T-helper 1 cell (primary cell): Measurements from ENCODE around the gene PIM2.
A peak's percentile ranks its signal among the peaks of the same experiment; 100 is the strongest.

Experiments used
- DNase-seq, 5 donors: peaks; one replicate each; pipeline ENCODE4 v3.0.0-alpha.2; 2012 to 2020

Gene PIM2

DNA sequence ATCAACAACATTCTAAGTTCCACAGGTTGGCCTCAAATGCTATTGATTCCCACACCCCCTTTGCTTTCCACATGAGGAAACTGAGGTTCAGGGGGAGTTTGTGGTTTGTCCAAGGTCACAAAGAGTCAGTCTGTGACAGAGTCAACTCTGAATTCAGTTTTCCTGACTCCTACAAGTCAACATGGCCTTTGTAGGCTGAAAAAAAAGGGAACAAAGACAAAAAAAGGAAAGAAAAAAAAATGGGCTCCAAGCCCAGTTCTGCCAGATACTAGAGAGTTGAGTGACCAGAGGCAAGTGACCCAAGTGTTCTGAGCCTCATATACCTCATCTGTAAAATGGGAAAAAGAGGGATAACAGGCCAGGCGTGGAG, 16.5 kb upstream of the PIM2 start:
- no peak for DNase-seq

DNA sequence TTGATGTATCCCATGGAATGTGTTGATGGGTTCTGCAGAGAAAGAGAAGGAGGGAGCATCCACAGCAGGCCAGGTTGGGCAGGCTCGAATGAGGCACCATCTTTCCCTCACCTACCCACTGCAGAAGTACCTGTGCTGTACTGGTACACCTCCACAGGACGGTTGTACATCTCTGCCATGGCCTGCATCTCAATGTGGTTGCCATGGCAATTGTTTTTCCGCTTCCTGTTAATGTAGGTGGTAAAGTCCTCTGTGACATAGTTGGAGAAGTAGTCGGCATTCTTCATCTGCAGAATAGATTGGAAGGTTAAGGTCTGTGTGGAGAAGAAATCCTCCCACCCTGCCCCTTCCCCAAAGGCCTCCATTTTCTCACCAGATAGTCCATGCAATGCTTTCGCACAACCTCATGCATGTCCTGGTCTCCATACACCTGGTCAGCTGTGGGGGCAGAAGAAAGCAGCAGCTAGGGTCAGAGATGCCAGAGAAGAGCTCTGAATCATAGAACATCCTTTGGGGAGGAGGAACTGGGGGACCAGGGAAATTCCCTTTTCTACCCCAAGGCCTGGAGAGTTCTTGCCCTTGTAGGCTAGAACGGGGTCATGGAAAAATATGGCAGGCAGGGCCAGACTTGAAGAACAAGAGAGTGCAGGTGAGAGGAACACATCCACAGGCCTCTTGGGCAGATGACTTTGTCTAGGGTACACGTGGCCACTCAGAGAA, 15.9 kb upstream of the PIM2 start:
- DNase-seq: peak in 3 of 5 donors; percentile 23 to 64 (median 46)

DNA sequence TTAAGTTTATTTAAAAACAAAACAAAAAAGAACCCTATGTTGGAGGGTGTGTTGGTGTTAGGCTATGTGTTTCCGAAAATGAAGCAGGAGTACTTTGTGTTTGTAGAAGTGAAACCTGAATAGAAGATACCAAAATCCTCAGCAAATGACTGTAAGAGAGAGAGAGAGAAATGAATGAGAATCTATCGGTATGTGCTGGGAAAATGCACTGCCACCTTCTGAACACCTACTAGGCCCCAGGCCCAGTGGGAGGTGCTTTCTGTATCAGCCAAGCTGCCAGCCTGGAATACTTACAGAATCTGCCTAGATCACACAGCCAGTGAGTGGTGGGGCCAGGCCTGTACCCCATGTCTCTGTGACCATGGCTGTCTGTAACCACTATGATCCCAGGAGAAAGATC, 14.9 kb upstream of the PIM2 start:
- peak in 1 of 5 donors; percentile 46 for DNase-seq

DNA sequence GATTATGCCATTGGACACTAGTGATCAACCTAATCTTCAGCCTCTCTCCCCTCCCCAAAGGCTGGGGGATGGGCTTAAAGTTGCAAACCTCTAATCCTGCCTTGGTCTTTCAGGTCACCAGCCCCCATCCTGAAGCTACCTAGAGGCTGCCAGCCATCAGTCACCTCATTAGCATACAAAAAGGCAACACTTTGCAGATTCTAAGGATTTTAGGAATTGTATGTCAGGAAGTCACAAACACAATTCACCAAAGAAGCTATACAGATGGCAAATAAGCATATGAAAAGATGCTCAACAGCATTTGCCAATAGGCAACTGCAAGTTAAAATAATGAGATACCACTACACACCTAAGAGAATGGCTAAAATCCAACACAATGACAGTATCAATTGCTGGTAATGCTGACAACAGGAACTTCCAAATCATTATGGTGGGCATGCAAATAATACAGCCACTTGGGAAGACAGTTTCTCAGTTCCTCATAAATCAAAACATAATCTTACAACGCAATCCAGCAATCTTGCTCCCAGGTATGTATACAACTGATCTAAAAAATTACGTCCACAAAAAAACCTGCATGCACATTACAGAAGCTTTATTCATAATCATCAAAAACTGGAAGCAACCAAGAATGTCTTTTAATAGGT, 9.0 kb upstream of the PIM2 start:
- no peak for DNase-seq

DNA sequence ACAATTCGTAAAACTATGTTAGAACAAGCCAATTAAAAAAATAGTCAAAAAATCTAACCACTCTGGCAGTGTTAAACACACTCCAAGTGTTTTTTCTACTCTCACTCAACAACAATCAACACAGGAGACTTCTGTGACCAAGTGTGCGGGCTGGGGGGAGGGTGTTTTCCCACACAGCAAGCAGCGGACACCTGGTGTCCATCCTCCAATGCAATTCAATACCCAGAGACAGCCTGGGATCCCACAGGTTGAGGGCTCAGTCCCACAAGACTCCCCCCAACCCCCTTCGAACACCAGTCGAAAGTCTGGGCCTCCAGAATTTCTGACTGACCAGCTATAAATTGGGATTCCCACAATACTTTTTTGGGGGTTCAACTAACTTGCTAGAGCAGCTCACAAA, 8.3 kb upstream of the PIM2 start:
- DNase-seq: no peak

DNA sequence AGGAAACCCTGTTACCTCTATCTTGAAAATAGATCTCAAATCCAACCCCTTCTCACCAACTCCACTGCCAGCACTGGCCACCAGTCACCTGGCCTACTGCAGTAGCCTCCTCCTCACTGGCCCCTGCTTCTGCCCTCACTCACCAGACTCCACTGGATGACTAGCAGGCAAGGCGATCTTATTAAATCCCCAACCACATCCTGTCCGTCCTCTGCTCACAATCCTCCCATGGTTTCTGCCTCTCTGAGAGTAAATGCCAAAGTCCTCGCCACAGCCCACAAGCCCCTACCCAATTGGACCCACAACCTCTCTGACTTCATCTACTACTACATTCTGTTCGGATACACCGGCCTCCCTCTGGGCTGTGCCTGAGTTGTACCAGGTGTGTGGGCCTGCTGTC, 5.4 kb upstream of the PIM2 start:
- DNase-seq: no peak

- DNase-seq: no peak
These were observed 4.9 kb upstream of the PIM2 start for GRCh38 chrX:48923771-48924170.

DNA sequence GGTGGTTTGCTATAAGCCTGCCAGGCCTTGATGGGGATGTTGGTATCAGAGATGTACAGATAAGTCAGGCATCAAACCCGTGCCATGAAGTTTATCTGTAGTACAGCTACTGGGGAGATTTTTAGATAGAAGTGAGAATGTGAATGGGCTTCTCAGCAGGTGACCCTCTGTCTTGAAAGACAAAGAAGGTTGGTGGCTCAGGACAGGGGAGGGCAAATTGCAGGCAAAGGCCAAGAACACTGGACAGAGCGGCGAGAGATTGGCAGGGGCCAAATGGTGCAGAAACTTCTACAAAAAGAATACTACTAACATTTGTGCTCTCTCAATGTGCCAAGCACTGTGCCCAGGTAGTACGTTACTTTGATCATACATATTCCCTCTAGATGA, 1.9 kb upstream of the PIM2 start:
- no peak for DNase-seq

- peak in 2 of 5 donors; percentile 19 to 72 for DNase-seq
These were observed 1.3 kb upstream of the PIM2 start for GRCh38 chrX:48919947-48920717.

DNA sequence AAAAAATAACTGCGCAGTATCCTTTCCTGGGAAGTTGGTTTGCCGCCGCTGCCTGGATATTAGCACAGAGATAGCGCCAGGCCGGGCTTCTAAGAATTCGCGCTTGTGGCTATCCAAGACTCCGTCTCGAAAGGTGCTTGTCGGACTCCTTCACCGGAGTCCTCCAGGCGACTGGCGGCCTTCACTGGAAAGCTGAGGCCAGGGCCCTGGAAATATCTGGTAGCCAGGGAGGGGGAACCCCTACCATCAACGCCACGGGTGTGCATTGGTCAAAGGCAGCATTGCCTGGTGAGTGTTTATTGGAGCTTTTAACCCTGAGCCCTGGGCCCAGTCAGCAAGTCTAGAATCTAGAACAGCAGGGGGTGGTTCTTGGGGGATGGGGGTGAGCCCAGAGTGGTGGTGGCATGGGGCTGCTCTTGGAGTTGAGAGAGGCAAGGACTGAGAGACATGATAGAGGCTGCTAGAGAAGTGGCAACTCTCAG, 577 bp upstream of the PIM2 start:
- peak in 2 of 5 donors; percentile 22 to 63 for DNase-seq

DNA sequence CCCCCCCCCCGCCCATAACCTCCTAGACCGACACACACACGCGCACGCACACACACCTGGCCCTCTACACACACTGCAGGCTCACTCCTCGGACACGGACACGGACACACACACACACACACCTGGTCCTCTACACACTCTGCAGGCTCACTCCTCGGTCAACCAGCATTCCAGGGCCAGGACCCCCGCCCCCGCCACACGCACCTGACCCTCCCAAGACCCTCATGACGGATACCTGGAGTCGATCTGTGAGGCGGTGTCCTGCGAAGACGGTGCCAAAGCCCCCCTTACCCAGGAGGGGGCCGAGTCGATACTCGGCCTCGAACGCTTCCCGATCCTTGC, 552 bp downstream of the PIM2 start:
- DNase-seq: no peak

DNA sequence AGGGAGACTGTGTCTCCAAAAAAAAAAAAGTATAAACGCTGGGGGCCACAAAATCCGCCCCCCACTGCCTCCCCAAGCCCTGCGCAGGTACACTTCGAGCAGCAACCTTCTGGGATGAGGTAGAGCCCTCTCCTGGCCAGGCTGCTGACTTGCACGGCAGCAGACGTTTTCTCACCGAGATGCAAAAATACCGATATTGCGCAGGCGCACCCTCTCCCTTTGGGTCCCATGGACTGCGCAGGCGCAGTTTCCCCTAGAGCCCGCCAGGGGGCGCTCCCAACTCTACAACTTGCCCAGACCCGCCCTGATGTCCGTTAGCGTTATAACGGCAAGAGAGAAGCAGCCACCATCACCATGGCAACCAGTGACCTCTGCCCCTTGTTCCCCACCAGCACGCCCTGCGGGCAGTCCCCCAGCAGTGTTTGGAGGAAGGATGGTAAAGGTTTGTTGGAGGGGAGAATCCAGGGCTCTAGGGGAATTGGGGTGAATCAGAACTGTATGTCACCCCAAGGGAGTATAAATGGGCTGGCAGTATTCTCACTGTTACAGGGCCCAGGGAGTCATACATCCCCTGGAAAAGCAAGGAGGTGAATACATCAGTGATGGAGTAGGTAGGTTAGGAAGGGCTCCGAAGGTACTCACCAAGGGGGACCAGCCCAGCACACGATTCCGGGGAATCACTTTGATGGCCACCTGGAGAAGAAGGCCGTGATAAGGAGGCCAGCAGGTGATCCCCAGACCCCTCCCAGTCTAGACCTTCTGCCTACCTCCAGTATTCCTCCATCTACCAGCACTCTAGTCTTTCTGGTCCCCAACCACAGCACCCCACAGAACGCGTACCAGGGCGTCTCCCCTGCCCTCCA, 1.5 kb downstream of the PIM2 start:
- peak; percentile 68 to 93 (median 80) for DNase-seq

GRCh38 chrX:48914593-48915493, 4.0 kb downstream of the PIM2 start:
- DNase-seq: no peak

DNA sequence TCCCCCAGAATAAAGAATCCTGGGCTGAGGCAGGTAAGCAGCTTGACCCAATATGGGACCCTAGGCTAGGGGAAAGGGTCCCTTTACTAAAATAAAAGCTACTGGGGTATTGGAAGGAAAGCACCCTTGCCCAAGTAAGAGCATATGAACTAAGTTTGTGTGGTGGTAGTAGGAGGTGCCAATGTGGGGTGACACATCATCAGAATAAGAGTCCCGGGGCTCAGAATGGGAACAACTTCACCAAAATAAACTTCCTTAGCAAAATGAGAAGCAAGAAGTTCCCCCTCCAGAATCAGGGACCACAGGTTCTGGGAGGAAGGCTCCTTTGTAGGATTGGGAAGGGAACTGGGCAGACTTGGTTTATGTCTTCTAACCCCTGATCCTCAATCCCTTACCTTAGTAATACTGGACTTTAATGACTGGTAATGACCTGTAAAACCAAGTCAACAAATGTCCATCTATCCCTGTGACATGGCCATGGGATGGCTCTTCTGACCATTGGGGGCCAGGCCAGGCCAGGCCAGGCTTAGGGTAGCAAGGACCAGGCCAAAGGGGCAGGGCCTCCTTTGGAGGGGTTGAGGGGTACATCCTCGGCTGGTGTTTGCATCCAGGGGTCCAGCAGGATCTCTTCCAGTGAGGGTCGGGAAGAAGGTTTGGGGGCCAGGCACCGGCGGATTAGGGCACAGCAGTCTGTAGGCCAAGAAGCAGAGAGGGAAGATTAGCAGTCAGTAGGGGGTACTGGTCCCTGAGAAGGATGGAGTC, 5.0 kb downstream of the PIM2 start:
- DNase-seq: no peak

- peak; percentile 71 to 88 (median 82) for DNase-seq
These were observed 7.2 kb downstream of the PIM2 start, which contains the start of gene SLC35A2 for GRCh38 chrX:48911412-48912182. Gene SLC35A2, minus strand, starts transcription at chrX:48911646. Its CDS starts 10 bp downstream, at chrX:48911636.

GRCh38 chrX:48910926-48911411, 7.9 kb downstream of the PIM2 start:
- DNase-seq: no peak

- no peak for DNase-seq
These were observed 9.0 kb downstream of the PIM2 start for GRCh38 chrX:48909703-48910294.

- DNase-seq: no peak
These were observed 10.2 kb downstream of the PIM2 start for GRCh38 chrX:48908600-48908999.

GRCh38 chrX:48905090-48905790, 13.6 kb downstream of the PIM2 start:
- no peak for DNase-seq
